Medulla oblongata (tissue), 1 donor: Measurements from ENCODE around the gene MYPN.
"Not testable (repeated sequence)": the region's sequence is repeated elsewhere in the genome, so short reads cannot be mapped to it uniquely, and the experiment has no call there.

ENCODE experiments used
- DNase-seq: peaks from one replicate; pipeline ENCODE4 v3.0.0-alpha.2; 2015; ENCODE audit errors: extremely low spot score

MYPN gene

DNA sequence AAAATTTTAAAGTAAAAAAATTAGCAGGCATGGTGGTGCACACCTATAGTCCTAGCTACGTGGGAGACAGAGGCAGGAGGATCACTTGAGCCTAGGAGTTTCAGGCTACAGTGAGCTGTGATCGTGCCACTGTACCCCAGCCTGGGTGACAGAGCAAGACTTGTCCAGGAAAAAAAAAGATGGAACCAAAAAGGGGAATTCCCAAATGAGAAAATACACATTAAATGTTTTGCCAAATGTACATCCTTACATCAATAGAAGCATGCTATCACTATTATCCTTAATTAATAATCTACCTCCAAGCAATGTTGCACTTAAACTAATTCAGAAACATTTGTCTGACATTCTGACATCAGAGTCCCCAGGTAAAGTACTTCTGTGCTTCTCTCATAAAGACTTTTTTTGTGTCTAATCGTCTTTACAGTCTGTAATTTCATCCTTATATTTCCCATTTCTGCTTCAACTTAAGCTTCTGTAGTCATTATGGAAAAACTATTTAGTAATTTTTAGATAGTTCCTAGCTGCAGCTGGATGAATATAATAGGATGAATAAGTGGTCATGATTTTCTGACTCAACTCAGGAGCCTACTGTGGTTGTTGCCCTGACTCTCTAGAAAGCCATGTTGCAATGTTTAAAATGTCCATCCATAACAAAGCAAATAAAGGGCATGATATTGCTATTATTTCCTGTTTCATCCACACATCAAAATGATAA, 57.7 kb downstream of the MYPN start:
- no peak for DNase-seq

DNA sequence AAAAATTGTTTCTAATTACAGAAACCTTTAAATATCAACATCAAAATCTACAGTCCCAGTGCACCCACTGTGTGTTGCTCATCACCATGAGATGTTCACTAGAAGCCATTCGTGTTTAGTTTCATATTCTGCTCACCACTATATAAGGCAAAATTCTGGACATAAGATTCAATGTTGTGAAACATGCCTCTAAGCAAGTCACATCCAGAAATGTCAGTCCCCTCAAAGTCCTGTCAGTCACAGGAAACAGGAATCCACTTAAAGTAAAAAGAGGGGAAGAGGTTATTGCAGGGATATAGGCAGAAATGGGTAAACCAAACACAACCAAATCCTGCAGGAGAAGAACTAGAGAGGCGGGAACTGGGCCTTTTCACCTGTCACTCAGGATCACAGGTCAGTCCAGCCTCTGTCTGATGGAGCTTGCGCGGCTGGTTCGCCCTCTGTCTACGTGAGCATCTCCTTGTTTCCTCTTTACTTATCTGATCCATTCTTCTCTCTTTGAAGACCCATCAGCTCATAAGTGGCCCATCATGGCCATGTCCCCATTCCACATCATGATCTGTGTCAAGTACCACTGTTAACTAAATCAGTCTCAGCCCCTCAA, 58.4 kb downstream of the MYPN start:
- no peak for DNase-seq

DNA sequence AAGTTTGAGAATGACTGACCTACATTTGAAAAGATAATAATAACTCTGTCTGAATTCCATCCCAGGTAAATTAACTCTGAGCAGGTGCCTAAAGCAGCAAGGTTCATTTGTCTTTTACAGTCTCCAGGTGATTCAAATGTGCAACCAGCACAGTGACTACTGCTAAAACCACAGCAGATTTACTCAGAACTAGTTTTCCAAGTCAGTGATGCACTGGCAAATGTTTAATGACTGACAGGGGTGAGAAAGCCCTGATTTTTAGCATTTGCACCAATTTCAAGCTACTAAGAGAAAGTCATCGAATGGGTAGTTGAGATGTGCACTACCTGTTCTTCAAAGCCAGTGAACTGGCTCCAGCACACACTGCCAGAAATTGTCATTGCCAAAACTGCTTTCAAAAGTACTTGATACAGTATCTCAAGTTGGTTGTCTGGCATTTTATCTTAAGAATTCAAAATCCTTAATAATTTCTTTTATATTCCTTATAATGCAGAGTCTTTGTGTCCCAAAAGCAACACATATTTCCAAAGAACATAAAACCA, 62.3 kb downstream of the MYPN start:
- no peak for DNase-seq

DNA sequence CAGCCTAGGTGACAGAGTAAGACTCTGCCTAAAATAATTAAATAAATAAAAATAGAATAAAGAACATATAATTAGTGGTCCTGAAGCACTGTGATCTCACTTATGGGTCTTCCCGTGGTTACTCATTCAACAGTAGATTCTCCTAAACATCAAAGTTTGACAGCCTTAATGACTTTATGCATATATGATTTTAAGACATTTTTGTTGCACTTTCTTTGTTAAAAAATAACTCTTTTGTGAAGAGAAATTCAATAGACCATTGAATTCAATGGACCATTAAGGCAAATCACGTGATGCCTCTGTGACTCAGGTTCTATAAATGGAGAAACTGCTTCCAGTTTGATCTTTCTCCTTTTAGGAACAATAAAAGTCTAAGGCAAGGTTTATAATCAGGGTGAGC, 63.0 kb downstream of the MYPN start:
- no peak for DNase-seq

DNA sequence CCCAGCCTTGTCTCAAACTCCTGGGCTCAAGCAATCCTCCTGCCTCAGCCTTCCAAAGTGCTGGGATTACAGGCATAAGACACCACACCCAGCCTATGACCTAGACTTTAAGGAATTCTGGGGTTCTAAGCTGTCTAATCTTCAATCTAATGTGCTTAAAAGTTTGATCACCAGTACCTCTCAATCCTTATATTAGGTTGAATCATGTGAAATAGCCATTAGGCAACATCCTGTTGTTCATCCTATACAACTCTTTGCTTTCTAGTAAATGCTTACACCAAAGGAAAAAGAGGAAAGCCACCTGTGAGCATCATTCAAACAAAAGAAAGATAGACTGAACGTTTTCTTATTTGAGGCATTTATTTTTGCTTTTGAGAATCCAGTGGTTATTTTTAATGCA, 66.7 kb downstream of the MYPN start:
- no peak for DNase-seq

DNA sequence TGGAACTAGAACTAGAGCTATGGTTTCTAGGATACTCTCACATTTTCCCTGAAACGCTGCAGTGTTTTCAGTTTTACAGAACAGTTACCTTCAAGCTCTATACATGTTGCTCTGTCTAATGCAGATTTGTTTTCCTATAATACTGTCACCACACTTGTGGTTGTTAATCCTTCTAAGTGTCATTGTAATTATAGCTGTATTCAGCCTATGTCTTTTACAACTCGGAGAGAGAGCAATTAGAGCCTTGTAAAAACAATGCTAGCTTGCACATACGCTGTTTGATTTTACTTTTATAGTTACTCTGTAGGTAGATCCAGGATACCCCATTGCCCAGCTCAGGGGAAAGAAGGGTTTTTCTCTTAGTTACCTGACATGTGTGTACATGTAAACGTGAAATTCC, 67.5 kb downstream of the MYPN start:
- DNase-seq, result no peak

DNA sequence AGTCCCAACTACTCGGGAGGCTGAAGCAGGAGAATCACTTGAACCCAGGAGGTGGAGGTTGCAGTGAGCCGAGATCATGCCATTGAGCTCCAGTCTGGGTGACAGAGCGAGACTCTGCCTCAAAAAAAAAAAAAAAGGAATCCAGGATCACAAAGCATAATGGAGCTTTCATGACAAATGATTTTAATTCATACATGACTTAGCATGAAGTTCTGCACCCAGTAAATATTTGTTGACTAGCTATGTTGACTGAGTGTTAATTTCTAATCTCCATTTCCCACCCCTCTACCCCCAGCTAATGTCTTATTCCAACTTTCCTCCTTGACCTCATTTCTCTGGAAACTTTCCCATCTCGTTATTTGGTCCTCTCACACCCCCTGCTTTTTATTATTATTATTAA, 69.3 kb downstream of the MYPN start:
- no peak for DNase-seq

DNA sequence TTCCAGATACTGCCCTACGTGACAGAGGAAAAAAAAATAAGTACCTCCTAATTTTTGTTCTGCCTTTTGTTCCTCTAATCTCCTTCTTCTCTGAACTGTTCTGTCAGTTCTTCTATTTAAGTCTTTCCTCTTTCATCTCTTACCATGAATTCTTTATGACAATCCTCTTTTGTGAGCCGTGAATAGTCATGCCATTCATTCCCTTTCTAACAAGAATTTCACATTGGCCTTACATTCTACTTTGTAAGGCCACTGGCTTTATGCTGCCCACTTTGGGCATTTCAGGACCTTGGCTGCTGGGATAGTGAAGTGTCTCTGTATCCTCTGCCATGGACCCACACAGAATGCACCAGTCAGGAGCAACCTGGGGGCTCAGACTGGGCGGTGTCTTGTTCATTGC, 69.7 kb downstream of the MYPN start:
- DNase-seq, result no peak

DNA sequence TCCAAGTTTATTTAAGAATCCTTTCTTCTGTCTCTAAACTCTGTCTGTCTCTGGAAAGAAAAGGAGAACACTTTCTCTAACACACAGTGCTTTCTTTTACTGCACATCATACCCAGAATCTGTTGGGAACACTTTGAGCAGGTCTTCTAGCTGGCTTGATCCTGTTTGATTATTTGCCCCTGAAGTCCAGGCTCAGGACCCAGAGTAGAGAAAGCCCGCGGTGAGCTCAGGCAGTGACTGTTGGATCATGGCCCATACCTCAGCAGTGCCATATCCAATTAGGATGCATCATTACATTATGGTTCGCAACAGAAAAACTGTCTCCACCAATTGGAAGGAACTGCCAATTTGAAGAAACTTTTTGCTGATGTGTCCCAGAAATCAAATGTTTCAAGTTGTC, 71.2 kb downstream of the MYPN start:
- DNase-seq, result no peak

DNA sequence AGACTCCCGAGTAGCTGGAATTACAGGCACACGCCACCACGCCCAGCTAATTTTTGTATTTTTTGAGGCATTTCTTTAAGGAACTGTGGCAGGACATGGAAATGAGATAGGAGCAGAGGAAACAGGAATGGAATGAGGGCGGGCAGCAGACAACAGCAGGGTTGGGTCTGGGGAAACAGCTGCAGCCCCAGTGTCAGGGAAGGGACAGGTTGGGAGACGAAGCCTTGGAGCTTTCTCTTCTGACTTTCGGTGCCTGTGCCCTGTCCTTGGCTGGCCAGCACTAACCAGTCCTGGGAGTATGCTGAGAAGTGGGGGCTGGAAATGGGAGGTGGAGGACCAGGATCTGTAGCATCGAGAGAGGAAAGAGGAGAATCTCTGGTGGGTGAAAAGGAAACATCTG, 75.3 kb downstream of the MYPN start:
- no peak for DNase-seq

DNA sequence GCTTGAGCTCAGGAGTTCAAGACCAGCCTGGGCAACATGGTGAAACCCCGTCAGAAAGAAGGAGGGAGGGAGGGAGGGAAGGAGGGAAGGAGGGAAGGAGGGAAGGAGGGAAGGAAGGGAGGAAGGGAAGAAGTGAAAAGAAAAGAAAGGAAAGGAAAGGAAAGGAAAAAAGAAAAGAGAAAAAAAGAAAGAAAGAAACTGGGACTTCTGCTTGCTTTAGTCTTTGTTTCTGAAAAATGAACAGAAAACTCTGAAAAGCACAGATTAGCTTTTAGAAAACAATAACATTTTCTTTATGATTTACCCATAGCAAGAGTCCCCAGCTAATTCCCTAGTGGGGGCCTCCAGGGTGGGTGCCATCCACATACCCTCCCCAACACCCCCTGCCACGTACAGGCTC, 75.8 kb downstream of the MYPN start:
- no peak for DNase-seq

DNA sequence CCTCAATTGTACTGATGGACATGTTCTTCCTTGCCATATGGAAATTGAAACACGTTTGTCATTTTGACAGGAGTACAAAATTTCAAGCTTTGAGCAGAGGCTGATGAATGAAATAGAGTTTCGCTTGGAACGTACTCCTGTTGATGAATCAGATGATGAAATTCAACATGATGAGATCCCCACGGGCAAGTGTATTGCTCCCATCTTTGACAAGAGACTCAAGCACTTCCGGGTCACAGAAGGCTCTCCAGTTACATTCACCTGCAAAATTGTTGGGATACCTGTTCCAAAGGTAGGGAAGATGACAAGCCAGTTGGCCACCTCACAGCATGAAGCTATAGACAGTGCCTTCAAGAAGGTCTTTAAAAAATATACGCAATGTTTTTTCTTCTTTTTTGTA, 79.5 kb downstream of the MYPN start:
- DNase-seq, result no peak

DNA sequence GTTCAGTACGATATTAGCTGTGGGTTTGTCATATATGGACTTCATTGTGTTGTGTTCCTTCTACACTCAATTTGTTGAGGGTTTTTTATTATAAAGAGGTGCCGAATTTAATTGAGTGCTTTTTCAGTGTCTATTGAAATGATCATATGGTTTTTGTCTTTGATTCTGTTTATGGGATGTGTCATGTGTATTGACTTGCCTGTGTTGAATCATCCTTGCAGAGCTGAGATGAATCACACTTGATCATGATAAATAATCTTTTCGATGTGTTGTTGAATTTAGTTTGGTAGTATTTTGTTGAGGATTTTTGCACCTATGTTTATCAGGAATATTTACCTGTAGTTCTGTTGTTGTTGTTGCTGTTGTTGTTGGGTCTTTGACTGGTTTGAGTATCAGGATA, 82.8 kb downstream of the MYPN start:
- DNase-seq, result no peak

DNA sequence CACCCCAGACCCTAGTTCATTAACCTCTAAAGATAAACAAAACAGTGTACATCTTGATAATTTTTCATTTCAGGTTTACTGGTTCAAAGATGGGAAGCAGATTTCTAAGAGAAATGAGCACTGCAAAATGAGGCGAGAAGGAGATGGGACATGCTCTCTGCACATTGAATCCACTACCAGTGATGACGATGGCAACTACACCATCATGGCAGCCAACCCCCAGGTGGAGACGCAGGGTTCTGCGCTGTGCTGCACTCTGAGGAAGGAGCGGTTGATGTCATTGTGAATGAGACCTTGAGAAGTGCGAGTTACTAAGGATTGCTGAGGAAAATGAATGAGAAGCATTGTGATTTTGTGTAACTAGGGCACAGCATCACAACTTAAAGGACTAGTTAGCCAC, 85.0 kb downstream of the MYPN start:
- no peak for DNase-seq

DNA sequence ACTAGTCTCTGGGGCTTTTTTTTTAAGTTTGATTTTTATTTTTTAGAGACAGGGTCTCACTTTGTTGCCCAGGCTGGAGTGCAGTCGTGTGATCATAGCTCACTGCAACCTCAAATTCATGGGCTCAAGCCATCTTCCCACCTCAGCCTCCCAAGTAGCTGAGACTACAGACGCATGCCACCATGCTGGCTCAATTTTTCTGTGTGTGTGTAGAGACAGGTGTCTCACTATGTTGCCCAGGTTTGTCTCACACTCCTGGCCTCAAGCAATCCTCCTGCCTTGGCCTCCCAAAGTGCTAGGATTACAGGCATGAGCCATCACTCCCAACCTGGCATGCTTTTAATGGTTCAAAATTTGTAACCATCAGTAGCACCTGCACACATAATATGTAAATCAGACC, 86.5 kb downstream of the MYPN start:
- not testable (repeated sequence) for DNase-seq

DNA sequence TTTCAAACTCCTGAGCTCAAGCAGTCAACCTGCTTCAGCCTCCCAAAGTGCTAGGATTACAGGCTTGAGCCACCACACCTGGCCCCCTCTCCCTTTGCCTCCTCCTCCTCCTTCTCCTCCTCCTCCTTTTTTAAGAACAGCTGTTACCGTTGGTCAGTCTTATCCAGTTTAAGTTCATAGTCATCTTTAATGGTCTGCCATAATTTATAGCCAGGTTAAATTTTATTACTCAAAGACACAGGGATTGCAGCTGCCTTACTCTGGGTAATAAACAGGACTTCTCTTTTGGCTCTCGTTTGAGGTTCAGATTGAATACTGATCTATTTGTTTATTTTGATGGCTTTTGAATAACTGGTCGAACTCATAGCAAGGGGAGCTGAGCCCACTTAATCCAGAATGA, 87.4 kb downstream of the MYPN start:
- no peak for DNase-seq

DNA sequence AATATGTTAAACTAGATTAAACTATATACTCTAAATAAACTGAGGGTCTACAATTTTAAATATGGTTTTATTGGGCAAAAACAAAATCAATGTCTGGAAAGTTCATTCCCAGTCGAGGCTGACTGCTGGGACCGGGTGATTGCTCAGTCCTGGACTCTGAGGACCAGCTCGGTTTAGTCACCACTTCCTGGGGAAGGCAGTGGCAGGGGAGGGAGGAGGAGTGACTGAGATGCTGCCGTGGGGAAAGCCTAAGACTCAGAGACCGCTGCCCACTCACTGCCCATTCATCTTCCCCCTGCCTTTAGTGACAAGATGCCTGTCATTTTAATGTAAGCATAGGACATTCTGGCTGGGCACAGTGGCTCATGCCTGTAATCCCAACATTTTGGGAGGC, 93.7 kb downstream of the MYPN start:
- DNase-seq, result no peak

DNA sequence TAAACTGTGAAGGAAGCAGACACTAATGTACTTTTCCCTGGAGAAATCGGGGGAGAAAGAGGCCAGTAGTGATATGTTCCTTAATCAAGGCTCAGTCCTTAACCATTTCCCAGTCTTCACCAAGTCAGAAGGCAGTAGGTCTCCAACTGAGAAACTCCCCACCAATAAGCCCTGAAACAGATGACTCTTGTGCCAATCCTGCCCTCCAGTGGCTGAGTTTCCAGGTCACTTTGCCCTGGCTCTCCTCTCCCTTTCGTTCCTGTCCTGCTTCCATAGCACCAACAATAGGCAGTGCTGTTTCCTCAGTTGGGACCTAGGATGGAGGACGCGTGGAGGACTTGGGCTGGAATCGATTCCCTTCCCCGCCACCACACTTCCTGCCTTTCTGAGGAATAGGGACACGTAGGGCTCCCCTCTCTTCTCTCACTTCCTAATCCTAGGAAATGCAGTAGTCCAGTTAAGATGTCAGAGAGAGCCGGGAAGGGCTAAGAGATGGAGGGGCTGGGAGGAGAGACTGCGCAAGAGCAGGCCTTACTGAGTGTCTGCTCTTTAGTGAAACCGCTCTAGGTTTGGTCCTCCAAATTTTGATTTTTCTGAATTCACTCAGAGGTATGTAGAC, 99.2 kb downstream of the MYPN start:
- DNase-seq, result peak; percentile 85

DNA sequence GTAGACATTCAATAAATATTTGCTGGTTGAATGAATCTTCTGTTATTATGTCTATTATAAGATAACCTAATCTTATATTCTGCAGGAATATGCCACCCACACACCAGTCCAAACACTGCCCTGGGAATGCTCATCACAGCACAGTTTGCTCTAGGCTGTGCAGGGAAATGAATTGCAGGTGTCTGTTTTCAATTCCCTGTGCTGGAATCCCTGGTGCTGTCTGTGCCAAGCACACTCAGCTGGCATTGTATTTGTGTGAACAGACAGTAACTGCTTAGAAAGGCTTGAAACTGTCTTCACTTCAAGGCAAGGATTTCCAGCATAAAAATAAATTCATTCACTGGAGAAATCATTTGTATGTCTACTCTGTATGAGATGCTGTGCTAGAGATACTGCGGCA, 102.4 kb downstream of the MYPN start:
- no peak for DNase-seq

DNA sequence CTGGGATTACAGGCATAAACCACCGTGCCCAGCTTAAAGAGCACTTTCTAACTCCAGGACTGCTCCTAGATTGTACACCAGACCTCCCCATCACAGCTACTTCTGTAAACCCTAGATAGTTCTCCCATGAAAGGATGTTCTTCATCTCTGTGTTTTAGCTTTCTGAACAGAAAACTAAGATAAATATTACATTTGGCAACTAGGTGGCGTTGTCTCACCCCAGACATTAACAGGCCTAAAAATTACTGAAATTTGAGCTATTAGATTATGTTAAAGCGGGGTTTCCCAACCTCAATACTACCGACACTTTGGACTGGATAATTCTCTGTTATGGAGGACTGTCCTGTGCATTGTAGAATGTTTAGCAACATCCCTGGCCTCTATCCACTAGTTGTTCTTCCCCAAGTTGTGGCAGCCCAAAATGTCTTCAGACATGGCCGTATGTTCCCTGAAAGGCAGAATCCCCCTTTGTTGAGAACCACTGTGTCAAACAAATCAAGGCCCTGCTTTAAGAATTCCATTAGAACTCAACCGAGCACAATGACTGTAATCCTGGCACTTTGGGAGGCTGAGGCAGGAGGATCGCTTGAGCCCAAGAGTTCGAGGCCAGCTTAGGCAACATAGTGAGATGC, 103.5 kb downstream of the MYPN start:
- peak; percentile 39 for DNase-seq

DNA sequence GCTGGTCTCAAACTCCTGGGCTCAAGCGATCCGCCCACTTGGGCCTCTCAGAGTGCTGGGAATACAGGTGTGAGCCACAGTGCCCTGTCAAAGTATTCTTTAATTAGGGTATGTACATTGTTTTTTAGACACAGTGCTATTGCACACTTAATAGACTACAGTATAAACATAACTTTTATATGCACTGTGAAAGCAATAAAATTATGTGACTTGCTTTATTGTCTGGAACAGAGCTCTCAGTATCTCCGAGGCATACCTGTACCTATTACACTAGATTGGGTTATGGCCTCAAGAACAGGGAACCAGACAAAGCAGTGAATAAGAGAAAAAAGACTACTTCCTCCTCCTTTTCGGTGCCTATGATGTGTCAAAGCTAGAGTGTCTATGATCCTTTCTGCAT, 109.5 kb downstream of the MYPN start:
- DNase-seq, result no peak

DNA sequence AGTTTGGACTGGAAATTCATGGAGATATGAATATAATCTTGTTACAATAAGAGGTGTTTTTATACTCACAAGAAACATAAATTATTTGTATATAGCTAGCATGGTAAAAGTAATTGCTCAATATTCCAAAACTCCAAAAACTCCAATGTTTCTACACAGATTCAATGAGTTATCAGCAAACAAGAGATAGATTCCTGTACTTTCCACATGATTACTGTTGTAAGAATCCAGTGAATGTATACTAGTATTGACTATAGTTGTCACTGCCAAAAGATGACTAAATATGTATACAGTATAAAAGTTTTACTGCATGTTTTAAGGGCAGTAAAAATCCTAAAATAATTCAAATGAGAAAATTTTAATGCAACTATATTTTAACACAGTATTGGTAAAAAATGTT, 111.9 kb downstream of the MYPN start:
- no peak for DNase-seq

DNA sequence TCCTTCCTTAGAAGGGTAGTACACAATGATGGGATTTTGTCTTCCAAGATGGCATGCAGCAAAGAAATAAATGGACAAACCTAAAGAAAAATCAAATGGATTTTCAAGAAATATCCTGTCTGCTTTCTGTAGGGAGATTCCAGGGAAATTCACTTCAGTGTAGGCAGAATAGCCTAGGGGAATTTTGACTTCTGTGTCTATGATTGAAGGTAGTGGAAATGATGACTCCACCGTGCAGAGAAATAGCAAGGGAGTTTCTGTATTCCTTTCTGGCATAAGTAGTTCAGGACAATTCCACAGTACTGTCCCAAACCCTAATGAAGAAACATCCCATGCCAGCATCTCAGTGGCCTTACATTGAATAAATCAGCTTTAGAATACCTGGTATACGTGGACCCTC, 113.1 kb downstream of the MYPN start:
- no peak for DNase-seq
